ENCODE results near the gene INTS4. TPM values are rescaled to one million over a fixed set of nuclear protein-coding genes. Genes with fewer than 3 reads are reported as not detected.

INTS4 gene
- total and polyA plus RNA-seq, 2 of the 4 experiments (the other 2 are of a cell fraction): 24.0 to 52.5 TPM

GRCh38 chr11:78031629-78032028, 37.2 kb upstream of the INTS4 start:
- H3K27me3 ChIP-seq (ENCODE audit: control insufficient read depth, insufficient read depth, low read length): no peaks in the 10 kb centered on the region
- H3K9ac ChIP-seq (ENCODE audit: low read depth, low read length): no peak overlapping the region
- no peaks in the 10 kb centered on the region for H4K20me1 ChIP-seq (ENCODE audit: insufficient read depth, low read length)
- DNase-seq (no peak), ATAC-seq (ENCODE audit: low read depth) (no peak)
- H3K9me3 ChIP-seq (ENCODE audit: control insufficient read depth, insufficient read depth, low read length): no peaks in the 10 kb centered on the region
- POLR2A ChIA-PET (ENCODE audit: unreplicated experiment): no interaction called here
- TF ChIP-seq SMC3 (IDR thresholded peaks at IDR 0.05; ENCODE audit: low read depth, low read length): no peak
- TF ChIP-seq FOS (IDR thresholded peaks at IDR 0.05; ENCODE audit: low read depth, low read length): no peak
- TF ChIP-seq POLR2A (IDR thresholded peaks at IDR 0.05; ENCODE audit: low read depth, low read length): no peak
- no peak for TF ChIP-seq CEBPB (IDR thresholded peaks at IDR 0.05; ENCODE audit: low read depth, low read length)
- no peak for TF ChIP-seq MXI1 (IDR thresholded peaks at IDR 0.05; ENCODE audit: borderline replicate concordance, low read depth, low read length)
- TF ChIP-seq RCOR1 (IDR thresholded peaks at IDR 0.05; ENCODE audit: insufficient replicate concordance, low read length): no peak
- no peak for TF ChIP-seq ELK1 (IDR thresholded peaks at IDR 0.05; ENCODE audit: borderline replicate concordance, low read depth, low read length)
- no peak for TF ChIP-seq MAZ (IDR thresholded peaks at IDR 0.05; ENCODE audit: borderline replicate concordance, low read depth, low read length)
- no peak for TF ChIP-seq RAD21 (IDR thresholded peaks at IDR 0.05; ENCODE audit: low read length)
- TF ChIP-seq USF2 (IDR thresholded peaks at IDR 0.05; ENCODE audit: low read depth, low read length): no peak
- no peak for TF ChIP-seq BHLHE40 (IDR thresholded peaks at IDR 0.05; ENCODE audit: low read depth, low read length)
- TF ChIP-seq CHD1 (IDR thresholded peaks at IDR 0.05; ENCODE audit: low read depth, low read length): no peak
- TF ChIP-seq RFX5 (IDR thresholded peaks at IDR 0.05; ENCODE audit: low read depth, low read length): no peak
- TF ChIP-seq CTCF (conservative IDR thresholded peaks at IDR 0.05; ENCODE audit: low read depth, low read length): no peak
- TF ChIP-seq NFE2L2 (IDR thresholded peaks at IDR 0.05; ENCODE audit: low read depth, low read length): no peak
- TF ChIP-seq MAFK (IDR thresholded peaks at IDR 0.05; ENCODE audit: low read depth, low read length): no peak
- H3K36me3 ChIP-seq (ENCODE audit: control insufficient read depth, insufficient read depth, low read length): no peaks in the 10 kb centered on the region
- H2AK9ac ChIP-seq (replicated peaks; ENCODE audit: low read depth, low read length, poor library complexity): no peak overlapping the region
- no peak overlapping the region for H3K14ac ChIP-seq (replicated peaks; ENCODE audit: low read depth, low read length)
- no peak overlapping the region for H2BK5ac ChIP-seq (ENCODE audit: low read depth, low read length, poor library complexity, severe bottlenecking)
- no peak overlapping the region for H3K18ac ChIP-seq (ENCODE audit: low read depth, low read length)
- H3K4me2 ChIP-seq (ENCODE audit: low read depth, low read length): no peak overlapping the region
- in situ Hi-C loops (cut with MboI; ENCODE audit: low sequenced_read_pairs): no loop called here
- no peak overlapping the region for H4K91ac ChIP-seq (ENCODE audit: insufficient read depth, low read depth, low read length)
- no peaks in the 10 kb centered on the region for H3K79me1 ChIP-seq (ENCODE audit: low read depth in 1 of 2, low read length in 2 of 2)
- H3K9me1 ChIP-seq (ENCODE audit: insufficient read depth, low read length): no peaks in the 10 kb centered on the region; the same call in 1 of the 2 replicates
- no peak overlapping the region for H3K27ac ChIP-seq (ENCODE audit: insufficient read depth, low read length)
- H3K4me1 ChIP-seq (ENCODE audit: control insufficient read depth, insufficient read depth, low read length): peaks cover 3% of the 10 kb centered on the region; the same call in 1 of the 2 replicates
- no peak overlapping the region for H3K4ac ChIP-seq (ENCODE audit: low read depth, low read length)
- no peak overlapping the region for H2BK120ac ChIP-seq (ENCODE audit: low read depth, low read length)
- H2BK20ac ChIP-seq (ENCODE audit: low read depth, low read length): no peak overlapping the region
- H4K5ac ChIP-seq (ENCODE audit: low read depth, low read length): no peak overlapping the region
- no peak overlapping the region for H3K23ac ChIP-seq (ENCODE audit: low read depth, low read length)
- no peak overlapping the region for H4K8ac ChIP-seq (ENCODE audit: low read depth in 2 of 2, low read length in 2 of 2)
- no peak overlapping the region for H2BK15ac ChIP-seq (ENCODE audit: low read depth, low read length)
- no peak overlapping the region for H3K56ac ChIP-seq (ENCODE audit: extremely low read depth, insufficient read depth, low read length)
- intact Hi-C loops (cut with micrococcal nuclease): no loop called here
- dilution Hi-C loops (cut with HindIII; ENCODE audit: low sequenced_read_pairs, unreplicated experiment): no loop called here
- H2AK5ac ChIP-seq (ENCODE audit: low read depth, low read length): no peak overlapping the region
- BruUV-seq (replicated peaks): no TSS peak
- CTCF ChIA-PET: interaction anchor here (0.6 kb wide), 1 partner anchor 14 kb away, joined by 3 read pairs; no protein-coding TSS in a partner anchor
- no peak overlapping the region for H3K4me3 ChIP-seq (ENCODE audit: insufficient read depth, low read depth, low read length)
- no peak overlapping the region for H2AFZ ChIP-seq (replicated peaks; ENCODE audit: low read length, poor library complexity)
- WGBS, 2 experiments (ENCODE audit: extremely low coverage in 2 of 2, insufficient read length in 1 of 2): 90% methylated on average over 3 of the region's 3 CpGs; no CpG with 5 or more reads in 1 of the 2 experiments

All from IMR-90 (cell line).